Measurements from ENCODE around the gene GPR148.
"Not testable (repeated sequence)": the region's sequence is repeated elsewhere in the genome, so short reads cannot be mapped to it uniquely, and the experiment has no call there.

- not testable (repeated sequence) for TF ChIP-seq RAD21 (IDR thresholded peaks at IDR 0.05; ENCODE audit: low read depth); EGR1 (IDR thresholded peaks at IDR 0.05; ENCODE audit: low read depth); CTCF (IDR thresholded peaks at IDR 0.05 in 2 of 3, conservative IDR thresholded peaks at IDR 0.05 in 1 of 3; ENCODE audit: borderline replicate concordance in 1 of 3, insufficient read depth in 1 of 3, low read depth in 2 of 3, low read length in 2 of 3); ELF1 (IDR thresholded peaks at IDR 0.05; ENCODE audit: borderline replicate concordance, low read depth); ZFX (IDR thresholded peaks at IDR 0.05); YY1 (IDR thresholded peaks at IDR 0.05; ENCODE audit: extremely low read depth, insufficient replicate concordance, low read depth, low read length); POLR2A (IDR thresholded peaks at IDR 0.05; ENCODE audit: borderline replicate concordance, extremely low read depth, insufficient read depth, insufficient read length); MAX (IDR thresholded peaks at IDR 0.05); SP1 (IDR thresholded peaks at IDR 0.05; ENCODE audit: low read depth); SRF (IDR thresholded peaks at IDR 0.05; ENCODE audit: low read depth); SIN3A (IDR thresholded peaks at IDR 0.05; ENCODE audit: low read depth); FOSL1 (IDR thresholded peaks at IDR 0.05; ENCODE audit: low read depth); REST (IDR thresholded peaks at IDR 0.05; ENCODE audit: low read depth)
These were observed 36.7 kb upstream of the GPR148 start for GRCh38 chr2:130692041-130692770.

Measured in HCT116 (cell line).